Liver (tissue), 9 donors: ENCODE results near the gene LPCAT1. TPM values are rescaled to one million over a fixed set of nuclear protein-coding genes. Genes with fewer than 3 reads are reported as not detected.
A peak's percentile ranks its signal among the peaks of the same experiment; 100 is the strongest.

Experiments
- DNase-seq: peaks from one replicate; pipeline ENCODE4 v3.0.0-alpha.2; 2017; ENCODE audit warnings: low spot score
- H3K27ac ChIP-seq, 2 donors: one replicate each; pipeline ENCODE4 v1.7.0; 2013; ENCODE audit warnings: inconsistent platforms in 2 of 2, low read length in 2 of 2, control low read depth in 1 of 2, low read depth in 1 of 2, mild to moderate bottlenecking in 1 of 2
- H3K27me3 ChIP-seq, 4 donors: one replicate each; pipeline versions ENCODE4 v1.6.1 to v1.7.0; 2013; ENCODE audit warnings: low read length in 3 of 4, inconsistent platforms in 1 of 4, mild to moderate bottlenecking in 1 of 4, moderate library complexity in 1 of 4; ENCODE audit not compliant: control insufficient read depth in 4 of 4, insufficient read depth in 4 of 4
- H3K36me3 ChIP-seq, 4 donors: one replicate each; pipeline versions ENCODE4 v1.6.1 to v1.7.0; 2013; ENCODE audit warnings: low read length in 3 of 4, mild to moderate bottlenecking in 3 of 4, low read depth in 1 of 4, moderate library complexity in 1 of 4; ENCODE audit not compliant: control insufficient read depth in 4 of 4, insufficient read depth in 3 of 4
- H3K4me1 ChIP-seq, 4 donors: one replicate each; pipeline versions ENCODE4 v1.6.1 to v1.7.0; 2013; ENCODE audit warnings: low read length in 3 of 4, mild to moderate bottlenecking in 3 of 4, moderate library complexity in 1 of 4; ENCODE audit not compliant: control insufficient read depth in 4 of 4, insufficient read depth in 4 of 4
- H3K4me3 ChIP-seq, 3 donors: one replicate each; pipeline versions ENCODE4 v1.6.1 to v1.7.0; 2013; ENCODE audit warnings: low read length in 3 of 3, control low read depth in 1 of 3, low read depth in 1 of 3, mild to moderate bottlenecking in 1 of 3
- H3K9ac ChIP-seq, 2 donors: one replicate each; pipeline ENCODE4 v1.7.0; 2013; ENCODE audit warnings: low read length in 2 of 2, mild to moderate bottlenecking in 2 of 2, moderate library complexity in 2 of 2, control low read depth in 1 of 2, low read depth in 1 of 2
- H3K9me3 ChIP-seq, 4 donors: one replicate each; pipeline versions ENCODE4 v1.6.1 to v1.7.0; 2013; ENCODE audit warnings: low read length in 3 of 4; ENCODE audit not compliant: control insufficient read depth in 4 of 4
- ATF3 ChIP-seq: IDR thresholded peaks from 2 replicates; pipeline ENCODE4 v1.6.1; 2016; ENCODE audit warnings: antibody characterized with exemption
- CTCF ChIP-seq: fragments of 150-350 bp; IDR thresholded peaks from 2 replicates; pipeline ENCODE4 v1.5.1; 2017; ENCODE audit warnings: improper control_type of control experiment, low read depth, low read length; ENCODE audit not compliant: missing input control
- EGR1 ChIP-seq, 2 donors: IDR thresholded peaks; 2 replicates each; pipeline ENCODE4 v1.6.1; 2016 to 2018; ENCODE audit warnings: antibody characterized with exemption in 2 of 2, low read depth in 2 of 2
- FOXA1 ChIP-seq: IDR thresholded peaks from 2 replicates; pipeline ENCODE4 v1.6.1; 2016; ENCODE audit warnings: antibody characterized with exemption
- FOXA2 ChIP-seq: IDR thresholded peaks from 2 replicates; pipeline ENCODE4 v1.6.1; 2016; ENCODE audit warnings: antibody characterized with exemption
- GABPA ChIP-seq, 2 donors: IDR thresholded peaks in 1 of 2; conservative IDR thresholded peaks in 1 of 2; 2 replicates each; pipeline ENCODE4 v1.6.1; 2016; ENCODE audit warnings: antibody characterized with exemption in 2 of 2, mild to moderate bottlenecking in 1 of 2, moderate library complexity in 1 of 2
- HNF4A ChIP-seq, 2 donors: conservative IDR thresholded peaks; 2 replicates each; pipeline ENCODE4 v1.6.1; 2016; ENCODE audit warnings: antibody characterized with exemption in 2 of 2, mild to moderate bottlenecking in 2 of 2
- HNF4G ChIP-seq: IDR thresholded peaks from 2 replicates; pipeline ENCODE4 v1.6.1; 2016; ENCODE audit warnings: antibody characterized with exemption
- JUND ChIP-seq, 2 donors: IDR thresholded peaks; 2 replicates each; pipeline ENCODE4 v1.6.1; 2016; ENCODE audit warnings: antibody characterized with exemption in 2 of 2
- NR2F2 ChIP-seq: IDR thresholded peaks from 2 replicates; pipeline ENCODE4 v1.6.1; 2016; ENCODE audit warnings: antibody characterized with exemption
- RAD21 ChIP-seq, 2 donors: IDR thresholded peaks; 2 replicates each; pipeline ENCODE4 v1.6.1; 2016; ENCODE audit warnings: antibody characterized with exemption in 2 of 2, mild to moderate bottlenecking in 2 of 2
- RXRA ChIP-seq, 2 donors: IDR thresholded peaks; 2 replicates each; pipeline ENCODE4 v1.6.1; 2017 to 2018; ENCODE audit warnings: antibody characterized with exemption in 2 of 2, mild to moderate bottlenecking in 1 of 2
- SP1 ChIP-seq: IDR thresholded peaks from 2 replicates; pipeline ENCODE4 v1.6.1; 2018; ENCODE audit warnings: antibody characterized with exemption, mild to moderate bottlenecking
- TAF1 ChIP-seq: conservative IDR thresholded peaks from 2 replicates; pipeline ENCODE4 v1.6.1; 2016; ENCODE audit warnings: antibody characterized with exemption, mild to moderate bottlenecking
- YY1 ChIP-seq: IDR thresholded peaks from 2 replicates; pipeline ENCODE4 v1.6.1; 2016; ENCODE audit warnings: antibody characterized with exemption, mild to moderate bottlenecking
- WGBS: extraction: QIAGEN DNeasy Blood & Tissue Kit; methylation state at CpG from one replicate; pipeline ENCODE4 v1.1.7; 2013; 5-methylcytosine and 5-hydroxymethylcytosine counted together
- polyA plus RNA-seq, 2 donors: library from polyadenylated mRNA; stranded (reverse) in 1 of 2; unstranded in 1 of 2; fragments of 200-250 nt in 1 of 2; fragments of >200 nt in 1 of 2; fragmentation: Nextera tagmentation in 1 of 2; extraction: Ambion mirVana in 1 of 2; gene quantifications; one replicate each; pipeline versions ENCODE4 v1.2.1 to v1.2.3, GENCODE V29; 2013 to 2015
- total RNA-seq, 2 donors: library from RNA; depleted of rRNA; stranded (reverse); fragments of >200 nt; gene quantifications; one replicate each; pipeline ENCODE4 v1.2.3, GENCODE V29; 2014
- TF ChIP-seq, protein P1 (sequence below): IDR thresholded peaks from 2 replicates; pipeline ENCODE4 v1.6.1; 2016; ENCODE audit warnings: antibody characterized with exemption
- TF ChIP-seq, protein P2 (sequence below): IDR thresholded peaks from 2 replicates; pipeline ENCODE4 v1.6.1; 2016; ENCODE audit warnings: antibody characterized with exemption
- TF ChIP-seq, protein P3 (sequence below): IDR thresholded peaks from 2 replicates; pipeline ENCODE4 v1.6.1; 2016; ENCODE audit warnings: antibody characterized with exemption, mild to moderate bottlenecking
- donor health status: healthy.
- donor health status: healthy.
- donor health status: healthy.
- donor health status: healthy.
- donor health status: healthy.

The LPCAT1 gene
- total and polyA plus RNA-seq, 4 donors: 1.5 to 12.8 (median 9.9) TPM

DNA sequence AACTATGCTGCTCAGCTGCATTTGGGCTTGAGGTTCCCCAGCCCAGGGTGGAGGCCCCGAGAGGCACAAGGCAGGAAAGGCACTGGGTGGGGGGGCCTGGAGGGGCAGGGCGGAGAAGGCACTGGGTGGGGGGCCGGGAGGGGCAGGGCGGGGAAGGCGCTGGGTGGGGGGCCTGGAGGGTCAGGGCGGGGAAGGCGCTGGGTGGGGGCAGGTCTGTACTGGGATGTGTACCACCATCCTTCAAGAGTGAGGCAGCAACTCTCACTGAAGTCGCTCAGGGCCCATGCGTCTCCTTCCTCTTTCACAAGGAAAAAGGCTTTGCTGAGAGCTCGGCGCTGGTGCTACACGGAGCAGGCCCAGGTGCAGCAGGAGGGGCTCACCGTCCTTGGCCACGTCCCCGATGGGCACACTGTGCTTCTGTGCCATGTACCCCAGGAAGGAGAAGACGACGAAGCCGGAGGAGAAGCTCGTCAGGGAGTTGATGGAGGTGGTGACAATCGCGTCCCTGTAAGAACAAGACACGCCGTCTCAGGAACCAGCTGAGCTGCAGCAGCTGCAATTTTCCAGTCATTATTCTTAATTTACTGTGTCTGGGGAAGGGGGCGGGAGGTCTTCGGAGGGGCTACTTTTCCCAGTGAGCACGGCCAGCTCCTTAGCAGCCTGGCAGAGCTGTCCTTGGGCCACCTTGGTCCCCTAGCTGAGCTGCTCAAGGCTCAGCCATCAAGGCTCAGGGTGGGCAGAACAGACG lies 109.3 kb downstream of the LPCAT1 start:
- no peak for TF ChIP-seq GABPA (IDR thresholded peaks at IDR 0.05 in 1 of 2, conservative IDR thresholded peaks at IDR 0.05 in 1 of 2)
- TF ChIP-seq FOXA1: no peak
- no peak for TF ChIP-seq YY1
- no peak for TF ChIP-seq HNF4A (conservative IDR thresholded peaks at IDR 0.05)
- TF ChIP-seq HNF4G: no peak
- no peak for TF ChIP-seq RAD21 (IDR thresholded peaks at IDR 0.05)
- TF ChIP-seq JUND (IDR thresholded peaks at IDR 0.05): no peak
- TF ChIP-seq ATF3: no peak
- 67% methylated on average over 27 of the region's 27 CpGs for WGBS
- Histone ChIP-seq H3K9ac (no peak overlapping the region), H3K27me3 (peaks cover 0 to 4% (median 0%) of the 10 kb centered on the region in 4 donors), H3K4me1 (no peaks in the 10 kb centered on the region), H3K9me3 (no peaks in the 10 kb centered on the region), H3K4me3 (no peak overlapping the region), H3K36me3 (no peaks in the 10 kb centered on the region), H3K27ac (no peak overlapping the region)
- peak; percentile 44 for DNase-seq

DNA sequence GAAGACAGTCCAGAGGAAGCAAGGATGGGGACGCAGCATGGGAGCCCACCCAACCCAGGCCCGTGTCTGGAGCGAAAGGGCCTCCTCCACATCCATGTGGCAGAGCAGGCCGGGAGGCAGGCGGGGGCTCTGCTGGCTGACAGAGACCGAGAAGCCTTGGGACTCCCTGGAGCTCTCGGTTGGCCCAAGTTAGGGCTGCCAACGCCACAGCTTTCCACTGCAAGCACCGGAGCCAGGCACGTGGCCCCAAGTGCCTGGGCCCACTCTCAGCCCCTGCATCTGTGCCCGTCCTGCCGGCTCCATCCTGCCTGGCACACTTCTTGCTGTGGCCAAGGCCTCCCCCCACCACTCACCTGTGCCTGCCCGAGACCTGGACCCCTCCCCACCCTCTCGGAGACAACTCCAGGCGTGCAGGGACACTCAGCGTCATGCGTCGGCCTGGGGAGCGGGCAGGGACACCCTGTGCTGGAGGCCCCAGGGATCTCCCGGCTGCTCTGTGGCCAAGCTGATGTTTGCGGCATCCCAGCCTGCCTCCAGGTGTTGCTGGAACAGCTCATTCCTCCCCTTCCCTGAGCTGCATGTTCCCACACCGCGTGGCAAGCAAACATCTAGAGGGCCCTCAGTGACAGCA lies 110.0 kb downstream of the LPCAT1 start:
- no peak overlapping the region for H3K4me3 ChIP-seq

More for the DNA sequence above, 110.0 kb downstream of the LPCAT1 start:
- H3K4me1 ChIP-seq: no peaks in the 10 kb centered on the region
- no peaks in the 10 kb centered on the region for H3K9me3 ChIP-seq
- no peak overlapping the region for H3K27ac ChIP-seq
- H3K27me3 ChIP-seq: peaks cover 0 to 5% (median 0%) of the 10 kb centered on the region in 4 donors
- H3K36me3 ChIP-seq: no peaks in the 10 kb centered on the region
- WGBS: 73% methylated on average over 23 of the region's 23 CpGs
- no peak for DNase-seq
- no peak for TF ChIP-seq HNF4G
- no peak for TF ChIP-seq GABPA (IDR thresholded peaks at IDR 0.05 in 1 of 2, conservative IDR thresholded peaks at IDR 0.05 in 1 of 2)
- TF ChIP-seq, protein P1, sequence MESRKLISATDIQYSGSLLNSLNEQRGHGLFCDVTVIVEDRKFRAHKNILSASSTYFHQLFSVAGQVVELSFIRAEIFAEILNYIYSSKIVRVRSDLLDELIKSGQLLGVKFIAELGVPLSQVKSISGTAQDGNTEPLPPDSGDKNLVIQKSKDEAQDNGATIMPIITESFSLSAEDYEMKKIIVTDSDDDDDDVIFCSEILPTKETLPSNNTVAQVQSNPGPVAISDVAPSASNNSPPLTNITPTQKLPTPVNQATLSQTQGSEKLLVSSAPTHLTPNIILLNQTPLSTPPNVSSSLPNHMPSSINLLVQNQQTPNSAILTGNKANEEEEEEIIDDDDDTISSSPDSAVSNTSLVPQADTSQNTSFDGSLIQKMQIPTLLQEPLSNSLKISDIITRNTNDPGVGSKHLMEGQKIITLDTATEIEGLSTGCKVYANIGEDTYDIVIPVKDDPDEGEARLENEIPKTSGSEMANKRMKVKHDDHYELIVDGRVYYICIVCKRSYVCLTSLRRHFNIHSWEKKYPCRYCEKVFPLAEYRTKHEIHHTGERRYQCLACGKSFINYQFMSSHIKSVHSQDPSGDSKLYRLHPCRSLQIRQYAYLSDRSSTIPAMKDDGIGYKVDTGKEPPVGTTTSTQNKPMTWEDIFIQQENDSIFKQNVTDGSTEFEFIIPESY: no peak
- TF ChIP-seq NR2F2: no peak
- no peak for TF ChIP-seq JUND (IDR thresholded peaks at IDR 0.05)
- no peak for TF ChIP-seq FOXA2
- no peak for TF ChIP-seq YY1
- no peak for TF ChIP-seq RXRA (IDR thresholded peaks at IDR 0.05)
- no peak for TF ChIP-seq SP1
- no peak for TF ChIP-seq ATF3
- TF ChIP-seq HNF4A (conservative IDR thresholded peaks at IDR 0.05): no peak
- no peak for TF ChIP-seq CTCF
- TF ChIP-seq, protein P2, sequence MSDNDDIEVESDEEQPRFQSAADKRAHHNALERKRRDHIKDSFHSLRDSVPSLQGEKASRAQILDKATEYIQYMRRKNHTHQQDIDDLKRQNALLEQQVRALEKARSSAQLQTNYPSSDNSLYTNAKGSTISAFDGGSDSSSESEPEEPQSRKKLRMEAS: no peak
- no peak for TF ChIP-seq FOXA1
- no peak for TF ChIP-seq TAF1
- TF ChIP-seq RAD21 (IDR thresholded peaks at IDR 0.05): no peak
- TF ChIP-seq EGR1 (IDR thresholded peaks at IDR 0.05; ENCODE audit: low read depth in 2 of 2): no peak
- TF ChIP-seq, protein P3, sequence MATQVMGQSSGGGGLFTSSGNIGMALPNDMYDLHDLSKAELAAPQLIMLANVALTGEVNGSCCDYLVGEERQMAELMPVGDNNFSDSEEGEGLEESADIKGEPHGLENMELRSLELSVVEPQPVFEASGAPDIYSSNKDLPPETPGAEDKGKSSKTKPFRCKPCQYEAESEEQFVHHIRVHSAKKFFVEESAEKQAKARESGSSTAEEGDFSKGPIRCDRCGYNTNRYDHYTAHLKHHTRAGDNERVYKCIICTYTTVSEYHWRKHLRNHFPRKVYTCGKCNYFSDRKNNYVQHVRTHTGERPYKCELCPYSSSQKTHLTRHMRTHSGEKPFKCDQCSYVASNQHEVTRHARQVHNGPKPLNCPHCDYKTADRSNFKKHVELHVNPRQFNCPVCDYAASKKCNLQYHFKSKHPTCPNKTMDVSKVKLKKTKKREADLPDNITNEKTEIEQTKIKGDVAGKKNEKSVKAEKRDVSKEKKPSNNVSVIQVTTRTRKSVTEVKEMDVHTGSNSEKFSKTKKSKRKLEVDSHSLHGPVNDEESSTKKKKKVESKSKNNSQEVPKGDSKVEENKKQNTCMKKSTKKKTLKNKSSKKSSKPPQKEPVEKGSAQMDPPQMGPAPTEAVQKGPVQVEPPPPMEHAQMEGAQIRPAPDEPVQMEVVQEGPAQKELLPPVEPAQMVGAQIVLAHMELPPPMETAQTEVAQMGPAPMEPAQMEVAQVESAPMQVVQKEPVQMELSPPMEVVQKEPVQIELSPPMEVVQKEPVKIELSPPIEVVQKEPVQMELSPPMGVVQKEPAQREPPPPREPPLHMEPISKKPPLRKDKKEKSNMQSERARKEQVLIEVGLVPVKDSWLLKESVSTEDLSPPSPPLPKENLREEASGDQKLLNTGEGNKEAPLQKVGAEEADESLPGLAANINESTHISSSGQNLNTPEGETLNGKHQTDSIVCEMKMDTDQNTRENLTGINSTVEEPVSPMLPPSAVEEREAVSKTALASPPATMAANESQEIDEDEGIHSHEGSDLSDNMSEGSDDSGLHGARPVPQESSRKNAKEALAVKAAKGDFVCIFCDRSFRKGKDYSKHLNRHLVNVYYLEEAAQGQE: no peak
- H3K9ac ChIP-seq: no peak overlapping the region
